HG02973 (cell line): ENCODE data around the gene TRIM6.
A peak's percentile ranks its signal among the peaks of the same experiment; 100 is the strongest.
"Not testable (repeated sequence)": the region's sequence is repeated elsewhere in the genome, so short reads cannot be mapped to it uniquely, and the experiment has no call there.

ENCODE experiments used
- ATAC-seq: cut with Tn5 transposase; IDR thresholded peaks from one replicate; pipeline ENCODE4 v1.9.1; 2021; ENCODE audit warnings: moderate library complexity; ENCODE audit not compliant: unreplicated experiment

The TRIM6 gene

DNA sequence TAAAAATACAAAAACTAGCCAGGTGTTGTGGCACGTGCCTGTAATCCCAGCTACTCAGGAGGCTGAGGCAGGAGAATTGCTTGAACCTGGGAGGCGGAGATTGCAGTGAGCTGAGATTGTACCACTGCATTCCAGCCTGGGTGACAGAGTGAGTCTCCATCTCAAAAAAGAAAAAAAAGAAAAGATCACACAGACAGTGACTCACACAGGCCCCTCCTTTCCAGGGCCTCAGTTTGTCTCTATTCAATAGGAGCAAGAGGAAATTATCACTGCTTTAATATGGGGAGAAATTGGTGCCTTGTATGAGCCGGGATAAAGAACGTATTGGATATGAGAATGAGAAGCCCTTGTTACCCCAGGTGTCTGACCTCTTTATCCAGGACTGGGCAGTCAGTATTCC is 6.4 kb downstream of the TRIM6 start:
- not testable (repeated sequence) for ATAC-seq

DNA sequence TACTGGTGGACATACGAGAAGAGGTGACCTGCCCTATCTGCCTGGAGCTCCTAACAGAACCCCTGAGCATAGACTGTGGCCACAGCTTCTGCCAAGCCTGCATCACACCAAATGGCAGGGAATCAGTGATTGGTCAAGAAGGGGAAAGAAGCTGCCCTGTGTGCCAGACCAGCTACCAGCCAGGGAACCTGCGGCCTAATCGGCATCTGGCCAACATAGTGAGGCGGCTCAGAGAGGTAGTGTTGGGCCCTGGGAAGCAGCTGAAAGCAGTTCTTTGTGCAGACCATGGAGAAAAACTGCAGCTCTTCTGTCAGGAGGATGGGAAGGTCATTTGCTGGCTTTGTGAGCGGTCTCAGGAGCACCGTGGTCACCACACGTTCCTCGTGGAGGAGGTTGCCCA is 6.9 kb downstream of the TRIM6 start:
- ATAC-seq = no peak

DNA sequence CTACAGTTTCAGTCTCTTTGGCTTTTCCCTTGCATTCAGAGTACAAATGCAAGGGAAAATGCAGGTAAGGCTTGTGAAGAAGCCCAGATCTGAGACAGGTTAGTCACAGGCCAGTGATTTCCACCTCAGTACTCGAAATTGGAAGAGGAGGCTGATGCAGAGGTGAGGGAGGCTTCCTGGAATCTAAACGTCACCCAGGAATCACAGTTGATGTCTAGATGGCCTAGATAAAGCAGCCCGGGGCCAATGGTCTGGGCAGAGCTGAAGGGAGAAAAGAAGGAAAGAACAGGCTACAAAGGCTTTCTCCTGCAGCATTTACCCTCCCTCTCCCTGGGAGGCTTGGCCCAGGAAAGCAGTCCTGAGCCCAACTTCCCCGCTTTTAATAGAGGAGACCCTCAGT is 8.5 kb downstream of the TRIM6 start:
- ATAC-seq = no peak

- ATAC-seq = no peak
These were observed 9.4 kb downstream of the TRIM6 start for GRCh38 chr11:5605849-5606248.

- no peak for ATAC-seq
These were observed 12.4 kb downstream of the TRIM6 start for GRCh38 chr11:5608808-5609207.

- ATAC-seq = no peak
These were observed 14.0 kb downstream of the TRIM6 start for GRCh38 chr11:5610446-5610845.

GRCh38 chr11:5611627-5612026 is 15.2 kb downstream of the TRIM6 start:
- ATAC-seq = no peak

DNA sequence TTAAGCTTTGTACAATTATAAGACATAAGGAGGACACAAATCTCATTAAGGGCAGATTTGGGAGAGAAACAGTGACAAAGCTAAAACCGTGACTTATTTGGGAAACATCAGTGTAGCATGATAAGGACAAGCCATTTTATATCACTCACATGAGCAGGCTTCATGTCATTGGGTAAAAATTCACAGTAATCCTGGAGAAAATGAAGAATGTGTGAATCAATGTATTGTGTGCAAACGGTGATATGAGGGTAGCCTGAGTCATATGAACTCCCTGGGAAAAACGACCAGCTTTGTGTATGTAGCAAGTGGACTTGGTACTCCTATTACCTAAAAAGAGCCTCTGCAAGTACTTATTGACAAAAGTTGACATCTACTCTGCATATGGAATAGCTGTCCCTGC is 22.4 kb downstream of the TRIM6 start:
- ATAC-seq = no peak

GRCh38 chr11:5620651-5621521 is 24.4 kb downstream of the TRIM6 start:
- no peak for ATAC-seq

GRCh38 chr11:5621580-5621979 is 25.1 kb downstream of the TRIM6 start:
- ATAC-seq = no peak

DNA sequence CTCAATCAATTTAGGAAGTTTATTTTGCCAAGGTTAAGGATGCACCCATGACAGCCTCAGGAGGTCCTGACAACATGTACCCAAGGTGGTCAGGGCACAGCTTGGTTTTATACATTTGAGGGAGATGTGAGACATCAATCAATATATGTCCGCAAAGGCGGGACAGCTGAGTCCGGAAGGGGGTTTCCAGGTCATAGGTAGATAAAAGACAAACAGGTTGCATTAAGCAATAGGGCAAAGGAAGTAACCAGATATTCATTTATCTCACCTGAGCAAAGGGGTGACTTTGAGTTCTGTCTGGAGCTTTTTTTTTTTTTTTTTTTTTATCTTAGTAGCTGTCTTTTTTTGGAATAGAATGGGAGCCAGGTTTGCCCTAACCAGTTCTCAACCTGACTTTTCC is 26.4 kb downstream of the TRIM6 start:
- no peak for ATAC-seq

DNA sequence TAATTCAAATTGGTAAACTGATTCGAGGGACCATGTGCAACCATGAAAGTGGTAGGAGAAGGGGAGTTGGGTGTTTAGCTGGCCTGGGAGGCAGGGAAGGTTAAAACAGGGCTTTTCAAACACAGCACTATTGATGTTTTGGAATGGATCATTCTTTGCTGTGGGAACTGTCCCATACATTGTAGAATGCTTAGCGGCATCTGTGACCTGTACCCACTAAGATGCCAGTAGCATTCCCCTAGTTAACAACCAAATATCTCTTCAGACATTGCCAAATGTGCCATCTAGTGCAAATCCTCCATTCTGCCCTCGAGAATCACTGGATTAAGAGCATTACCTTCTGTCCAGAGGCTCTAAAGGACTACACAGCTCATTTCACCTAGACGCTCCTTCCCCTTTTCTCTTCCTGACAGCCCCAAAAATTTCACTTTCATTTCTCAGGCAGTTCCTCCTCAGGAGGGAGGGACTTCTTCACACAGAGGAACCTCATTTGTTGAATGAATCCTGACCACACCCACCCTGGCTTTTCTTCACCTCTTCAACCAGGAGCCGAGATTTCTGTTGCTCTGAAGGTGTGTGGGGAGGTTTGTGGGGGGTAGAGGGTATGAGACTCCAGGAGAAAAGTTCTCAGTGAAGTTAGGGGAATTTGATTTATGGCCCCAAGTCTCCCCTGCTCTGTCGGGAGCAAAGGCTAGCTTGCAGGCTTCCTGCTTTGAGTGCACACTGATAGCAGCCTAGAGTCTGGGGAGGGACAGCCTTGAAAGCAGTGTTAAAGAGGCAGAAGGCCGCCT is 28.2 kb downstream of the TRIM6 start, which contains the start of gene TRIM34:
Gene TRIM34 (plus strand): TSS at position 513 of the 791 bp plus-strand sequence. CDS start 7,331 bp downstream, outside the sequence.
- peak; percentile 98 for ATAC-seq

- ATAC-seq = no peak
These were observed 28.8 kb downstream of the TRIM6 start for GRCh38 chr11:5625281-5625680.

GRCh38 chr11:5626196-5626595 is 29.8 kb downstream of the TRIM6 start:
- no peak for ATAC-seq

- ATAC-seq = no peak
These were observed 35.0 kb downstream of the TRIM6 start for GRCh38 chr11:5631417-5631816.

DNA sequence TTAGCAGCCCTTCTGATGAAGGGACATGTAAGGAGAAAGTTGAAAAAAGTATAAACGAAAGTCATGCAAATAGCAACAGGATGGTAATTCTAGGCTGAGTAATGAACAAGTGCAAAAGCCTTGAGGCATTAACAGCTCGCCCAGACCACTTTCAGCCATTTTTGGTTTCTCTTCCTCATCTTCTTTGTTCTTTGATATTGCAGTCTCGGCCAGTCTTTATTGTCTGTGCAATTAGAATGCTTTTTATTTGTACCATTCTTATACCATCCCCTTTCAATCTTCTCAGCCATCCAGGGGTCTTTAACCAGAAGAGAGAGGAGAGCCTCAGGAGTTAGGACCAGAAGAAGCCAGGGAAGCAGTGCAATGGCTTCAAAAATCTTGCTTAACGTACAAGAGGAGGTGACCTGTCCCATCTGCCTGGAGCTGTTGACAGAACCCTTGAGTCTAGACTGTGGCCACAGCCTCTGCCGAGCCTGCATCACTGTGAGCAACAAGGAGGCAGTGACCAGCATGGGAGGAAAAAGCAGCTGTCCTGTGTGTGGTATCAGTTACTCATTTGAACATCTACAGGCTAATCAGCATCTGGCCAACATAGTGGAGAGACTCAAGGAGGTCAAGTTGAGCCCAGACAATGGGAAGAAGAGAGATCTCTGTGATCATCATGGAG is 35.7 kb downstream of the TRIM6 start:
- ATAC-seq = peak; percentile 94

DNA sequence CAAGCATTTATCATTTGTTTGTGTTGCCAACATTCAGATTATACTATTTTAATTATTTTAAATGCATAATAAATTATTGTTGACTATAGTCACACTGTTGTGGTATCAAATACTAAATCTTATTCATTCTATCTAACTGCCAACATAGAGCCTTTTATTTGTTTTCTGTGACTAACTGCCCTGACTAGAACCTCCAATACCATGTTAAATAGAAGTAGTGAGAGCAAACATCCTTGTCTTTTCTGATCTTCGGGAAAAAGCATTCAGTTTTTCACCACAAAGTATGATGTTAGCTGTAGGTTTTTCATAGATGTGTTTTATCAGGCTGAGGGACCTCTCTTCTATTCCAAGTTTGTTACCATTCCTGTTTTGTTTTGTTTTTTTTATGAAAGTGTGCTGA is 43.5 kb downstream of the TRIM6 start:
- ATAC-seq = no peak

DNA sequence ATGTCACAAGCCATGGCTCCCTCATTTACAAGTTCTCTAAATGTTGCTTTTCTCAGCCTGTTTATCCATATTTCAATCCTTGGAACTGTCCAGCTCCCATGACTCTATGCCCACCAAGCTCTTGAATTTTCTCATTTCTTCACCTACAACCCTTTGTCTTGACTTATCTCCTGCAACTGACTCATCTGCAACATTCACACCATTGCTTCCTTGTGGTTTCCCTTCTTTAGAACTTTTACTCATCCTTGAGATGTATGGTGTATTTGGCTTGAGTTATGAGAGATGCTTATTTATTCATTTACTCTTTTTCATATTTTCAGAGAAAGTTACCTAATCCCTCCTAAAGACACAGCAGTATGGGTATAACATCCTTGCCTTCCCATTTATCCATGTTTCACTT is 47.1 kb downstream of the TRIM6 start:
- ATAC-seq = no peak

DNA sequence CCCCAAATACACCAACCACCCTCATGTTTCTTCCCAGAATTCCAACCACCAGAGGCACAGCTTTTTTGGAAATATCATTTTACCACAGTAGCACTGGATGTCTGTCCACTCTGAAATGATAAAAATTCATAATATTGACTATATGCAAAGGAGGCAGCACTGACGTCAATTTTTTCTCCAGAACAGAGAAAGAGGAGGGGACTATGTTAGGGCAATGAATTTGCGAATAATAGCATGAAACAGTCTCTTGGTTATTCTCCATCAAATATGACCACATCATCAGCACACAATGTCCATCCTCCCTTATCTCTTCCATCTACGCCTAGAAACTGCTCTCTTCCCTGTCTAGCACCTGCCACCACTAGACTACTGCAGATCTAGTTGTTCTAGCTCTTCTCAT is 49.7 kb downstream of the TRIM6 start:
- no peak for ATAC-seq

DNA sequence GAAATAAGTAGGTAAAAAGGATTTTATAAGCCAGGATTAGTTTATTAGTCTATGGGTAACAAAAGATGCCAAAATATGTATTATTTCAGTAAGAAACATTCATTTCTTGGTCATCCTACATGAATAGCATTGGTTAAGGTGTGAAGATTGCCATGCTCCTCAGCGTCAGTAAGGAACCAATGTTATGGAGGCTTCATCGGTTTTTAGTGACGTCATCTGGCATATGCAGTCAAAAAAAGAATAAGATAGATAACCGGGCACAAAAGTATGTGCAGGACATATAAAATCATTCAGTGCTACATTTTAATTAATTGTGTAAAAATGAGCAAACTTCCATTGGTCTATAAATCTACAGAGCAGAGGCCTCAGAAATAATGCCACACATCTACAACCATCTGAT is 59.0 kb downstream of the TRIM6 start:
- ATAC-seq = no peak

- ATAC-seq = not testable (repeated sequence)
These were observed 60.5 kb downstream of the TRIM6 start for GRCh38 chr11:5656956-5657355.
